K562 (cell line): ENCODE data around the gene KCNQ4. TPM values are rescaled to one million over a fixed set of nuclear protein-coding genes. Genes with fewer than 3 reads are reported as not detected.

Experiments
- CHD4 ChIP-seq: fragments of 200-600 bp; sonication (generic); IDR thresholded peaks from 3 replicates; pipeline ENCODE4 v1.6.1; 2012; ENCODE audit warnings: low read depth, mild to moderate bottlenecking, mixed read lengths, low read length, inconsistent platforms; ENCODE audit not compliant: insufficient read depth, insufficient replicate concordance, poor library complexity, severe bottlenecking
- HDAC2 ChIP-seq: fragments of 450-650 bp; IDR thresholded peaks from 2 replicates; pipeline ENCODE4 v1.6.1; 2016; ENCODE audit warnings: mild to moderate bottlenecking
- KDM1A ChIP-seq, 2 experiments: fragments of 450-650 bp; IDR thresholded peaks; 2 replicates each; pipeline ENCODE4 v1.6.1; 2016; ENCODE audit warnings: mild to moderate bottlenecking in 2 of 2
- ZBTB40 ChIP-seq, 2 experiments: fragments of 450-650 bp in 1 of 2; sonication (generic) in 1 of 2; formaldehyde crosslinking in 1 of 2; IDR thresholded peaks; 2 replicates each; pipeline versions ENCODE4 v1.7.1 to v1.9.0; 2016 to 2022; ENCODE audit warnings: inconsistent platforms in 1 of 2, mild to moderate bottlenecking in 1 of 2, missing genetic modification reagents in 1 of 2
- polyA plus RNA-seq, 8 experiments: library from polyadenylated mRNA; depleted of rRNA in 4 of 8; stranded (reverse) in 5 of 8; unstranded in 3 of 8; fragments of >200 nt; fragmentation: Nextera tagmentation in 2 of 8; fragmentation: Illumina TruSeq in 1 of 8; extraction: Ambion mirVana in 2 of 8; extraction: Trizol in 1 of 8; gene quantifications; 2 replicates each; pipeline versions ENCODE4 v1.2.1 to v1.2.3, GENCODE V29; 2011 to 2014; ENCODE audit warnings: inconsistent platforms in 1 of 8, missing spikeins in 1 of 8
- total RNA-seq, 7 experiments: library from RNA; depleted of rRNA in 6 of 7; stranded (reverse); fragments of >200 nt in 6 of 7; fragmentation: Illumina TruSeq in 2 of 7; extraction: Trizol in 2 of 7; gene quantifications; 2 replicates each; pipeline versions ENCODE4 v1.2.1 to v1.2.3, GENCODE V29; 2011 to 2021; ENCODE audit warnings: low replicate concordance in 1 of 7

Gene KCNQ4
- total and polyA plus RNA-seq, 9 of the 15 experiments (the other 6 are each of a cell fraction or from before 2014, with no cell fraction given): 0.07 to 4.1 (median 0.79) TPM

GRCh38 chr1:40802742-40803113, 19.1 kb downstream of the KCNQ4 start (continued):
- TF ChIP-seq ZBTB40 (IDR thresholded peaks at IDR 0.05): 0 out of 2 replicates have a peak, but pooled peaks have one; percentile 11
- TF ChIP-seq ZBTB40 (CRISPR knock-in tag; IDR thresholded peaks at IDR 0.05): no peak
- TF ChIP-seq HDAC2: peak; percentile 52
- peak in 1 of 2 experiments; percentile 84; a peak in 3 of 4 replicates for TF ChIP-seq KDM1A (IDR thresholded peaks at IDR 0.05)
- peak; percentile 57 for TF ChIP-seq CHD4
